Vagina (tissue), 2 donors: Measurements from ENCODE around the gene BDKRB1. TPM values are rescaled to one million over a fixed set of nuclear protein-coding genes. Genes with fewer than 3 reads are reported as not detected.

ENCODE experiments used
- DNase-seq, 2 donors: peaks; one replicate each; pipeline ENCODE4 v3.0.0-alpha.2; 2017; ENCODE audit errors: extremely low spot score in 2 of 2
- H3K27ac ChIP-seq: fragments of 200-600 bp; sonication (generic); one replicate; pipeline ENCODE4 v1.5.1; 2019
- H3K27me3 ChIP-seq: fragments of 200-600 bp; sonication (generic); one replicate; pipeline ENCODE4 v1.5.1; 2019
- H3K36me3 ChIP-seq, 2 donors: fragments of 200-600 bp; sonication (generic); one replicate each; pipeline ENCODE4 v1.5.1; 2017 to 2019
- H3K4me1 ChIP-seq: fragments of 200-600 bp; sonication (generic); one replicate; pipeline ENCODE4 v1.5.1; 2019
- H3K4me3 ChIP-seq, 2 donors: fragments of 200-600 bp; sonication (generic); 1 replicate in 1 of 2; 2 replicates in 1 of 2; pipeline ENCODE4 v1.5.1; 2016 to 2019
- H3K9me3 ChIP-seq: fragments of 200-600 bp; sonication (generic); one replicate; pipeline ENCODE4 v1.5.1; 2019
- POLR2A ChIP-seq, 2 donors: fragments of 450-650 bp; IDR thresholded peaks; one replicate each; pipeline ENCODE4 v1.6.1; 2017; ENCODE audit warnings: antibody characterized with exemption in 2 of 2, mild to moderate bottlenecking in 2 of 2, moderate library complexity in 2 of 2
- POLR2AphosphoS5 ChIP-seq, 2 donors: sonication (generic); formaldehyde crosslinking; IDR thresholded peaks; one replicate each; pipeline ENCODE4 v1.9.0; 2017; ENCODE audit warnings: antibody characterized with exemption in 2 of 2, mild to moderate bottlenecking in 2 of 2, low read depth in 1 of 2; ENCODE audit not compliant: insufficient read depth in 1 of 2
- intact Hi-C: fragments of 100-400 bp; cut with DNase I; formaldehyde crosslinking; loops from one replicate; pipeline ENCODE4 v1.15.1; 2023
- total RNA-seq: library from RNA; depleted of rRNA; stranded (reverse); fragments of >200 nt; gene quantifications from one replicate; pipeline ENCODE4 v1.2.3, GENCODE V29; 2016
- TF ChIP-seq, protein P1 (sequence below), 3 experiments: fragments of 450-650 bp in 2 of 3; fragments of 200-600 bp in 1 of 3; sonication (generic) in 1 of 3; IDR thresholded peaks; one replicate each; pipeline ENCODE4 v1.5.1; 2017 to 2019; ENCODE audit warnings: antibody characterized with exemption in 3 of 3, mild to moderate bottlenecking in 2 of 3, moderate library complexity in 2 of 3

Gene BDKRB1
- total RNA-seq, 1 donor from 2014 or later = 2.5 TPM

DNA sequence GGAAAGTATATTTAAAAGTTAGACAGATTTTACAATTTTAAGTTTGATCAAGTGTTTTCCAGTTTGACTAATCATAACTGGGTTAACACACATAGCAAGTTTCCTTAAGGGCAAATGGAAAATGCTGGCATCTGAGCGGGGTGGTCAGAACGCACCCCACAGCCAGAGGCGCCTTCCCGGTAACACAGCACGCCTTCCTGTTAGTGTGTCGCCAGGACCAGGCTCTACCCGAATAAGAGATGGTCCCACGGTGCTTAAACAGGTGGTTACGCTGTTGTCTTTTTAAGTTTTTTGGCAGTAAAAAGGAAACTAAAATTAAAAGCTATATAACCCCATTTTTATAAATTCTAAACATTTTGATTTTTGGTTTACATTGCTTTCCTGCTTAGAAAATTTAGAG lies 28.0 kb downstream of the BDKRB1 start:
- intact Hi-C loops = no loop called here
- H3K27ac ChIP-seq = no peak overlapping the region
- peaks cover 13% of the 10 kb centered on the region for H3K4me1 ChIP-seq
- no peaks in the 10 kb centered on the region for H3K9me3 ChIP-seq
- H3K36me3 ChIP-seq = peaks cover 0 to 14% of the 10 kb centered on the region in 2 donors
- H3K27me3 ChIP-seq = no peaks in the 10 kb centered on the region
- H3K4me3 ChIP-seq = no peak overlapping the region
- no peak for DNase-seq
- TF ChIP-seq POLR2AphosphoS5 (IDR thresholded peaks at IDR 0.05; ENCODE audit: insufficient read depth in 1 of 2, low read depth in 1 of 2) = no peak
- TF ChIP-seq, protein P1, sequence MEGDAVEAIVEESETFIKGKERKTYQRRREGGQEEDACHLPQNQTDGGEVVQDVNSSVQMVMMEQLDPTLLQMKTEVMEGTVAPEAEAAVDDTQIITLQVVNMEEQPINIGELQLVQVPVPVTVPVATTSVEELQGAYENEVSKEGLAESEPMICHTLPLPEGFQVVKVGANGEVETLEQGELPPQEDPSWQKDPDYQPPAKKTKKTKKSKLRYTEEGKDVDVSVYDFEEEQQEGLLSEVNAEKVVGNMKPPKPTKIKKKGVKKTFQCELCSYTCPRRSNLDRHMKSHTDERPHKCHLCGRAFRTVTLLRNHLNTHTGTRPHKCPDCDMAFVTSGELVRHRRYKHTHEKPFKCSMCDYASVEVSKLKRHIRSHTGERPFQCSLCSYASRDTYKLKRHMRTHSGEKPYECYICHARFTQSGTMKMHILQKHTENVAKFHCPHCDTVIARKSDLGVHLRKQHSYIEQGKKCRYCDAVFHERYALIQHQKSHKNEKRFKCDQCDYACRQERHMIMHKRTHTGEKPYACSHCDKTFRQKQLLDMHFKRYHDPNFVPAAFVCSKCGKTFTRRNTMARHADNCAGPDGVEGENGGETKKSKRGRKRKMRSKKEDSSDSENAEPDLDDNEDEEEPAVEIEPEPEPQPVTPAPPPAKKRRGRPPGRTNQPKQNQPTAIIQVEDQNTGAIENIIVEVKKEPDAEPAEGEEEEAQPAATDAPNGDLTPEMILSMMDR (IDR thresholded peaks at IDR 0.05) = no peak
- no peak for TF ChIP-seq POLR2A (IDR thresholded peaks at IDR 0.05)

DNA sequence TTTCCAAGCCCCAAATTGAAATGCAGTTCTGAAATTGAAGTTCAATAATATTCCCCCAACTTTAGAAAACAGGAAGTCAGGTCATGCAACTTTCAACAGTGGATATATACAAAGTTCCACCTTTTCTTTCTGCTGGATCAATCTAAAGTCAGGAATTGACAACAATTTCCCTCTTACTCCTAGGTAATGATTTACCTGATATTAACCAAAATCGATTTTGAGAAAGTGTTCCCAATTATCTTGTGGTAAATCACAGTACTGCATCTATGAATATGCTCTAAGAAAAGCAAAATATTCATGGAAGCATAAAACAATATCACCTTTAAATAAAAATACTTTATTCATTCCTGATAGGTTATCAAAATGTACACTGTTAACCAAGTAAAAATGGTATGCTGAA lies 28.4 kb downstream of the BDKRB1 start:
- no peak overlapping the region for H3K4me3 ChIP-seq
- no peak for DNase-seq
- H3K36me3 ChIP-seq = peaks cover 0 to 17% of the 10 kb centered on the region in 2 donors
- peaks cover 9% of the 10 kb centered on the region for H3K4me1 ChIP-seq
- TF ChIP-seq, protein P1 (IDR thresholded peaks at IDR 0.05) = no peak
- TF ChIP-seq POLR2AphosphoS5 (IDR thresholded peaks at IDR 0.05; ENCODE audit: insufficient read depth in 1 of 2, low read depth in 1 of 2) (no peak), POLR2A (IDR thresholded peaks at IDR 0.05) (no peak)
- no peak overlapping the region for H3K27ac ChIP-seq
- intact Hi-C loops = no loop called here
- no peaks in the 10 kb centered on the region for H3K9me3 ChIP-seq
- H3K27me3 ChIP-seq = no peaks in the 10 kb centered on the region

DNA sequence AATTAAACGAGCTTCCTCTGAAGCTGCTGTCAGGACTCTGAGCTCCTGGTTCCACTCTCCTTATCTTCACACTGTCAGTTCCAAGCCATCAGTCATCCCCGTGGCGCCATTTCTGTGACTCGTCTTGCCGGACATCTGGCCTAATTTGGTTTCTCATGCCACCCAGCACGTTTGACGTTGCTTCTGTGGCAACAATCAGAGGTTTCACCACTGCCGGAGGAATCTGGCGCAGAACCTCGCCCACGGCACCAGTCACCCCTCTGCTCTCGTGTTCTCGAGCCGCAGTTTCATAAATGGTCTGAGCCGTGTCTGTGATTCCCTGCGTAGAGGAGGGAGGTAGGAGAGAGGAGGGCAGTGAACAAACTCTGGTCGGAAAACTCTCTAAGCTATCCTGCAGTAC lies 29.7 kb downstream of the BDKRB1 start:
- DNase-seq = no peak
- TF ChIP-seq POLR2AphosphoS5 (IDR thresholded peaks at IDR 0.05; ENCODE audit: insufficient read depth in 1 of 2, low read depth in 1 of 2) = no peak
- TF ChIP-seq POLR2A (IDR thresholded peaks at IDR 0.05) = no peak
- TF ChIP-seq, protein P1 (IDR thresholded peaks at IDR 0.05) = no peak
- Histone ChIP-seq H3K36me3 (peaks cover 0 to 30% of the 10 kb centered on the region in 2 donors), H3K27me3 (no peaks in the 10 kb centered on the region), H3K4me3 (no peak overlapping the region), H3K27ac (no peak overlapping the region), H3K9me3 (no peaks in the 10 kb centered on the region), H3K4me1 (no peaks in the 10 kb centered on the region)
- intact Hi-C loops = no loop called here

DNA sequence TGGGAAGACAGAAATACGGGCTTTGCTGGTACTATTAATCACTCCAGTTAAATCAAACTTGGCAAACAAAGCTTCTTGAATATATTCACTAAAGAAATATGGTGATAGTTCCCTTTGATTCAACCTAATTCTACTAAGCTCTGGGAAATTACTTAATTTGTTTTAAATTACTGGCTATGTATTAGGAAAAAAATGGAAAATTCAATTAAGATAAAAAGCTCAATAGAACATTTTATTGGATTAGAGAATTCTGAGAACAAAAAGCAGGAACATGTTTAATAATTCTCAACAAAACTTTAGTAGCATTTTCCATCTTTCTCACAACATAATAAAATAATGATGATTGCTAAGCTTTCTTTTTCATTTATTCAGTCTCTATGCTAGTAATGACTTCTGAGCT lies 30.2 kb downstream of the BDKRB1 start:
- Histone ChIP-seq H3K9me3 (no peaks in the 10 kb centered on the region), H3K27ac (no peak overlapping the region), H3K4me3 (no peak overlapping the region), H3K27me3 (no peaks in the 10 kb centered on the region), H3K4me1 (no peaks in the 10 kb centered on the region), H3K36me3 (peaks cover 0 to 33% of the 10 kb centered on the region in 2 donors)
- no peak for DNase-seq
- TF ChIP-seq POLR2A (IDR thresholded peaks at IDR 0.05) = no peak
- TF ChIP-seq, protein P1 (IDR thresholded peaks at IDR 0.05) = no peak
- TF ChIP-seq POLR2AphosphoS5 (IDR thresholded peaks at IDR 0.05; ENCODE audit: insufficient read depth in 1 of 2, low read depth in 1 of 2) = no peak
- intact Hi-C loops = no loop called here

DNA sequence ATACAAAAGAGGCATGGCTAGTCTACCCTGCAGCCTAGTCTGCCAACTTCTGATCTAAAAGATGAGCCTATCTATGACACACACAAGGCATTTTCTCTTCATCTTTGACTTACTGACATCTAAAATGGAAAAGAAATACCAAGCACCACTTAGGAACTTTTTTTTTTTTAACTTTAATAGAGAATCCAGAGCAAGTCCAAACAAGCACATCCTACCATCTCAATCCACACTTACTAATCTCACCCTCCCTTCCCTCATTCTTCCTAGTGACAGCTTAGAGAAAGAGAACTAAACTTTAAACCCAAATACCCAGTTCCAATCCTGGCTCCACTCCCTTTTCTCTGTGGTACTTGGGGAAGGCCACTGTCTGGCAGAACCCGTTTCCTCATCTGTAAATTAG lies 31.8 kb downstream of the BDKRB1 start:
- TF ChIP-seq POLR2AphosphoS5 (IDR thresholded peaks at IDR 0.05; ENCODE audit: insufficient read depth in 1 of 2, low read depth in 1 of 2) = no peak
- intact Hi-C loops = no loop called here
- Histone ChIP-seq H3K4me1 (no peaks in the 10 kb centered on the region), H3K36me3 (peaks cover 0 to 39% of the 10 kb centered on the region in 2 donors), H3K4me3 (no peak overlapping the region), H3K27ac (no peak overlapping the region), H3K27me3 (no peaks in the 10 kb centered on the region), H3K9me3 (no peaks in the 10 kb centered on the region)
- no peak for DNase-seq
